CD4-positive, alpha-beta T cell treated with Interferon alpha-2 for 1 hour (primary cell): ENCODE data around the gene MBNL3.

Source experiments
- DNase-seq, 2 donors: peaks; one replicate each; pipeline ENCODE4 v3.0.0-alpha.2; 2020 to 2022

The MBNL3 gene, protein sequence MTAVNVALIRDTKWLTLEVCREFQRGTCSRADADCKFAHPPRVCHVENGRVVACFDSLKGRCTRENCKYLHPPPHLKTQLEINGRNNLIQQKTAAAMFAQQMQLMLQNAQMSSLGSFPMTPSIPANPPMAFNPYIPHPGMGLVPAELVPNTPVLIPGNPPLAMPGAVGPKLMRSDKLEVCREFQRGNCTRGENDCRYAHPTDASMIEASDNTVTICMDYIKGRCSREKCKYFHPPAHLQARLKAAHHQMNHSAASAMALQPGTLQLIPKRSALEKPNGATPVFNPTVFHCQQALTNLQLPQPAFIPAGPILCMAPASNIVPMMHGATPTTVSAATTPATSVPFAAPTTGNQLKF

GRCh38 chrX:132488819-132489577, at the start of gene MBNL3:
Gene MBNL3 (minus strand): TSS chrX:132489038. CDS start chrX:132439611, 49,427 bp downstream.
- DNase-seq, result peak; percentile 73 to 74

DNA sequence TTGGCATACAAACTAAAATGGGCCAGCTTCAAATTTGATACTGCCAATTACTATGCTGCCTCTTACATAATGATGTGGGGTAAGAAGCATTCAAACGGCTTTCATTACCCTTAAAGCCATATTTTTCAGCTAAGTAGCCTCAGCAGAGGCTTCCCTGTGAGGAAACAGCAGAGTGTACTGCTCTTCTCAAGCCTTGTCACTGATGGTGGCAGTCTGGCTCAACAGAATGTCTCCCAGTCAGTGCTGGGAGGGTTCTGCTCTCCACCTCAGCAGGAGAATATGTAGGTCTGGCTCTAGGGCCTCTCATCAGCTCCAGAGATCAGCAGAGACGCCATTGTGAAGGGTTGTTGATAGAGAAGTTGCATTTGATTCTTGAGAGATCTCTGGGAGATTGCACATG, 44.6 kb upstream of the MBNL3 start:
- DNase-seq, result no peak

GRCh38 chrX:132532913-132533312, 44.1 kb upstream of the MBNL3 start:
- no peak for DNase-seq

GRCh38 chrX:132532097-132532496, 43.3 kb upstream of the MBNL3 start:
- DNase-seq, result no peak

- no peak for DNase-seq
Observed at GRCh38 chrX:132520792-132521191, 32.0 kb upstream of the MBNL3 start.

DNA sequence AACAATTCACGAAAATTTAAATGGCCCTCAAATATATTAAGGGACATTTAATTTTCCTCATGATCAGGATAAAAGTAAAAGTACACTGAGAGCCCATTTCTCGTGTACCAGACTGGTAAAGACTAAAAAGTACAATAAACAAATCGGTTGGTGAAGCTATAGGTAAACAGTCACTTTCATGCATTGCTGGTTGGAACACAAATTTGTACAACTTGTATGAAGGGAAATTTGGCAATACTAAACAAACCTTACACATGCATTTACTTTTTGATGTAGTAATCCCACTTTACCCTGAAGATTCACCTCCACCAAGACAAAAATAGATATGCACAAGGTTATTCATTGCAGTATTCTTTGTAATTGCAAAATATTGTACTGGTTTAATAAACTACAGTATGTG, 31.4 kb upstream of the MBNL3 start:
- DNase-seq, result no peak

DNA sequence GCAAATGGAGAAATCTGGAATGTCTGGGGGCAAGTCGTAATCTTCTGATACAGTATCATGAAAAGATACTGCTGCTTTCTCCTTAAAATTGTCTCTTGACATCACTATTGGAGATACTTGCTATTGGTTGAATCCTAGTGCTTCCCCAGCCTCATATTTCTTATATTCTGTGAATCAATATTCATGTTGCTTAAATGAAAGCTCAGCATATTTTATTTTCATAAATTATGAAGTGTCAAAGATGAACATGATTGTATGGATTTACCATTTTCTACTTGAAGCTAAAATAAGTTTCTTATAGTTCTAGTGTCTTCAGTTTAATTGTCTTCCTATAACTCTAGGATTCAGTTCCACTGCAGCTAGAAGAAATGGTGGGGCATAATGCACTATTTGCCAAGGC, 29.6 kb upstream of the MBNL3 start:
- no peak for DNase-seq

DNA sequence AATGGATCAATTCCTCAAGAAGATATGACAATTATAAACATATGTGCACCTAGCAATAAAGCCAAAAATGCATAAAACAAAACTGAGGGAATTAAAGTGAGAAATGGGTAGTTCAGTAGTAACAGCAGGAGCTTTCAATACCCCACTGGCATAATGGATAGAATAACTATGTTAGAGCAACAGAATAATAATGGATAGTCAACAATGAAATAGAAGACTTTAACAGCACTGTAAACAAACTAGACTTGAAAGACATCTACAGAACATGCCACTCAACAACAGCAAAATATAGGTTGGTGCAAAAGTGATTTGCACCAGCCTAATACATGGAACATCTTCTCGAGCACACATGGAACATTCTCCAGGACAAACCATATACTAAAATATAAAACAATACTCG, 20.0 kb upstream of the MBNL3 start:
- DNase-seq, result no peak

- DNase-seq, result no peak
Observed at GRCh38 chrX:132505116-132505515, 16.3 kb upstream of the MBNL3 start.

DNA sequence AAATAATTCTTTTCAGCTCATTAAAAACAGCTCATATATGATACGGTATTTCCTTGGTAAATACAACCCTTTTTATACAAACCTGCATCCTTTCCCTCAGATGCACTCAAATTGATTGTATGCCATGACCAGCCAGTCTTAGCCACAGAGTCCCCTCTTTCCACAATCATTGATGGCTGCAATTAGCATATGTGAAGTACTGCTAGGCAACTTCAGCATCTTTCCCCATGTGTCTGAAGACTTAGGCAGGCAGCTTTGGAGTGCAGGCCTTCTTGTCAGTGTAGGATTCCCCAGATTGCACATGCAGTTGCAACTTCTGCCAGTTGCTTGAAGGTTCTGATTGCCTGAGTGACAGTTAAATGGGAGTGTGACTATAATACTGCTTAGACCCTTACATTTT, 15.6 kb upstream of the MBNL3 start:
- DNase-seq, result no peak

GRCh38 chrX:132501606-132502005, 12.8 kb upstream of the MBNL3 start:
- no peak for DNase-seq

DNA sequence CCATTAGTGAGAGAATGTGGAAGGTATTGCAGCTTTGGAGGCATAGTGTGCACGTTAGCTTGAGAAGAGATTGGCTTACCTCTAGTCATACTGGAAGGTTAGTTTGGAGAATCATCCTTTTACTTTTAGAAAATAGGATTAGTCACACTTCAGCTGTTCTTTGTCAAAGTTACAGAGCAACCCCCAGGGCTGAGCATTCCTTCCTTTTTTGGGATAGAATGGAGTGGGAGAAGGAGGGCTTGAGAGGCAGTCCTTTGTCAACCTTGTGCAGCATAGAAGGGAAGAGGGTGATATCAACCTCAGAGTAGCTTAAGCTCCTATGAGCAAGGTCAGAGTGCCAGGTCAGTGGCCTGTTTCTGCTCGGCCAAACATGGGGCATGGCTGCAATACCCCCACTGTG, 8.6 kb upstream of the MBNL3 start:
- no peak for DNase-seq

GRCh38 chrX:132493095-132493494, 4.3 kb upstream of the MBNL3 start:
- DNase-seq, result no peak

DNA sequence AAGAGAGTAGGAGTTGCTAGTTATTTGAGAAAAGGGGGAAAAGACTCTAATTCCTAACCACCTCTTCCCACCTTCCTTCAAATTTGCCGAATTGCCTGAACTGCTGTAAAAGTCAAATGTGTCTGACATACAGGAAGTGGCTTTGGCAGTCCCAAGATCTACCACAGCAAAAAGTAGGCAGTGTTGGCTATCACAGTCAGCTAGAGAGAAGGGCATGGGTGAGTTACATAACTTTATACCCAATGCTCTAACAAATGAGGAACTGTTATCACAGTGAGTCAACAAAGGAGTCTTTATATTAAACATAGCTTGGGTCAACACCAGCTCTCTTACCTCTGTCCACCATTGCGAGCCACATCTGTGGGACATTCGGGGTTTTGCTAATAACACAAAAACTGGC, 2.4 kb upstream of the MBNL3 start:
- peak; percentile 48 to 63 for DNase-seq

GRCh38 chrX:132489578-132490419, 961 bp upstream of the MBNL3 start:
- peak; percentile 44 to 61 for DNase-seq

DNA sequence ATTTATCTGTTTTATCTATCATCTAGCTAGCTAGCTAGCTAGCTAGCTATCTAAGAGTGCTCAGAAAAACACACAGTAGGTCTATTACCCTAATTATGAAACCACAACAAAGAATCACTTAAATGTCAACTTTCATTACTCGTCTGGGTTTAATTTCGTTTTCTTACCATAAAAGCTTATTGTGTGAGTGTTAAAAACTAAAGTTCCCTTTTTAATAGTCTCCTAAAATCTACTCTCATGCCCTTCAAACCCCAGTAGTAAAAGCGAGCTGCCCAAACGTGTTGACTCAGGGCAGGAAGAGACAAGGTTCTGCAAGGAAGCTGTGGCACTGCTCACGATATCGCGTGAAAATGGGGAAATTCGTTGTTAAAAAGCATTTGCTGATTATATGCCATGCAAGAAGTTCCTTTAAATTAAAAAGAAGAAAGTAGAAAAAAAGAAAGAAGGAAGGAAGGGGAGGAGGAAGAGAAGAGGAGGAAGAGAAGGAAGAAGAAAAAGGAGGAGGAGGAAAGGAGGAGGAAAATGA, 595 bp downstream of the MBNL3 start:
- peak; percentile 32 to 41 for DNase-seq

- no peak for DNase-seq
Observed at GRCh38 chrX:132486599-132487178, 2.1 kb downstream of the MBNL3 start.

GRCh38 chrX:132483951-132484350, 4.9 kb downstream of the MBNL3 start:
- DNase-seq, result no peak

DNA sequence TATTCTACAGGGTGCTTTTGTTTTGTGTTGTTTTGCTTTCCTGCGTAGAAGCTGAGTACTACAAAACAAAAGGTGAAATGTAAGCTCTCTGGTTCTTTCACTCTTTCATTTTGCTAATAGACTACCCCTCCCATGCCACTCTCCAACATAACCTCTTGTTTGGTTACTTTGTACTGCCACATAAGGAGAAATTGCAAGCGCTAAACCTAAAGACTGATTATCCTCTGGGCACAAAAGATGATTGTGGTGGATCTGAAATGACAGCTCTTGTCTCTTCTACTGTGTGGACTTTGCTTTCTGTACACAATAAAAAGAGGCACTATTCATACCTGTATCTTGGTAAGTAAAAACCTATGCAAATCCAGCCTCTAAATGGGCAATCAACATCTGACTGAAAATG, 5.3 kb downstream of the MBNL3 start:
- DNase-seq, result no peak

DNA sequence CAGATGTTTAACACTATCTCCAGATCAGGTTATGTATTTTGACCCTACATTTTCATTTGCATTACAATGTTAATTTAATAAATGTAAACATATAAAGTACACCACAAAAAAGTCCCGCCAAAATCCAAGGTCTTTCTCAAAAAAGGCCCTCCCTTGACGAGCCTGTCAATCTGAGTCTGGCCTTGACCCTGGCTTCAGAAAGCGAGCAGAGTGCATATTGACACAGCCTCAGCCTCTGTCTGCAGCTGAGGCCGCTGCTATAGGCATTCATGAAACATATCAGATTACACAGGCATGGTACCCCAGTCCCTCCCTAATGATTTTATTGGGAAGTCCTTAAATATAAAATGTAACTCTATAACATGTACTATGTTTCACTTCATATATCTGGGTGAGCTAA, 6.2 kb downstream of the MBNL3 start:
- DNase-seq, result no peak

- no peak for DNase-seq
Observed at GRCh38 chrX:132481449-132481848, 7.4 kb downstream of the MBNL3 start.

DNA sequence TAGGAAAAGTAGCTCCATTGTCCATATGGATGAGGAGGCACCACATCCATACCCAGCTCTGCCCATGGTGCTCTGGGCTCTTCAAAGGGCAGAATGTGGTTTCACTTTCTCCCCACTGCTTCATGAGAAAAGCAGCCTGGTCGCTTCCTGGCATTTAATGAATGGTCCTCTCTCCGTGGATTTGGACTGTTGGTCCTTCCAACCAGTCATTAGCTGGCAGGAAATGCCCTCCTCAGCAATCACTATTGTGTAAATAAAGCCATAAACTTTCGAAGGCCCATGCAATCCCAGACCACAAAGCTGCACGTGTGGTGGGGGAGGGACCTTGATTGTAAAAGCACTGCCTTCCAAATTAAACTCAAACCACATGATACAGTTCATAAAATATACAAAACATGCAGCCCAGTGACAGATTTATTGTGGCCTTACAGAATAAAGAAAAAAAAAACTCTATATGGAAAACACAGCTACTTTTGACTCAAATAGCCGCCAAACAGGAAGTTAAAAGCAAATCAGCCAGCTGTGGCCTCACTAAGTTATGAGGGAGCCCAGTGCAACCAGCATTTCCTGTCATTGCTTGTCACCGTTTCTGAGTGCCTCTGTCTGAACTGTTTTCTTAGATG, 8.1 kb downstream of the MBNL3 start:
- peak; percentile 59 to 66 for DNase-seq
